Lung (tissue), 12 donors: ENCODE results near the gene CACNA1C. TPM values are rescaled to one million over a fixed set of nuclear protein-coding genes. Genes with fewer than 3 reads are reported as not detected.
A peak's percentile ranks its signal among the peaks of the same experiment; 100 is the strongest.

Experiments
- ATAC-seq: fragments of 200-7000 bp; cut with Tn5 transposase; one replicate; pipeline ENCODE4 v1.9.1; 2020; ENCODE audit warnings: moderate number of reproducible peaks; ENCODE audit not compliant: insufficient read depth, low FRiP score
- DNase-seq, 3 donors: peaks; one replicate each; pipeline ENCODE4 v3.0.0-alpha.2; 2013 to 2017
- H3K27ac ChIP-seq, 2 donors: one replicate each; pipeline ENCODE4 v1.5.1; 2013; ENCODE audit warnings: mild to moderate bottlenecking in 2 of 2, moderate library complexity in 2 of 2, control low read depth in 1 of 2, inconsistent platforms in 1 of 2, low read depth in 1 of 2, low read length in 1 of 2
- H3K27me3 ChIP-seq, 3 donors: one replicate each; pipeline ENCODE4 v1.5.1; 2013; ENCODE audit warnings: low read length in 2 of 3; ENCODE audit not compliant: control insufficient read depth in 3 of 3, insufficient read depth in 3 of 3
- H3K36me3 ChIP-seq, 4 donors: one replicate each; pipeline ENCODE4 v1.5.1; 2013; ENCODE audit warnings: low read length in 4 of 4, mild to moderate bottlenecking in 1 of 4, moderate library complexity in 1 of 4; ENCODE audit not compliant: control insufficient read depth in 4 of 4, insufficient read depth in 4 of 4
- H3K4me1 ChIP-seq, 5 donors: one replicate each; pipeline ENCODE4 v1.5.1; 2013; ENCODE audit warnings: low read length in 5 of 5, mild to moderate bottlenecking in 2 of 5, moderate library complexity in 1 of 5; ENCODE audit not compliant: control insufficient read depth in 5 of 5, insufficient read depth in 5 of 5
- H3K4me3 ChIP-seq: one replicate; pipeline ENCODE4 v1.5.1; 2013; ENCODE audit warnings: mild to moderate bottlenecking, control low read depth, moderate library complexity
- H3K9ac ChIP-seq, 2 donors: one replicate each; pipeline ENCODE4 v1.5.1; 2013; ENCODE audit warnings: low read length in 2 of 2, control low read depth in 1 of 2; ENCODE audit not compliant: insufficient read depth in 1 of 2
- H3K9me3 ChIP-seq, 4 donors: one replicate each; pipeline ENCODE4 v1.5.1; 2013; ENCODE audit warnings: low read length in 3 of 4, mild to moderate bottlenecking in 1 of 4, moderate library complexity in 1 of 4; ENCODE audit not compliant: control insufficient read depth in 4 of 4, insufficient read depth in 3 of 4
- CTCF ChIP-seq: IDR thresholded peaks from 2 replicates; pipeline ENCODE4 v1.5.1; 2012; ENCODE audit warnings: mild to moderate bottlenecking; ENCODE audit errors: control extremely low read depth, extremely low read depth
- WGBS, 2 donors: extraction: QIAGEN DNeasy Blood & Tissue Kit; methylation state at CpG; one replicate each; pipeline ENCODE4 v1.1.7; 2013; 5-methylcytosine and 5-hydroxymethylcytosine counted together
- polyA plus RNA-seq, 2 donors: library from polyadenylated mRNA; stranded (reverse); fragments of 200-250 nt; gene quantifications; one replicate each; pipeline ENCODE4 v1.2.1, GENCODE V29; 2013
- total RNA-seq, 2 donors: library from RNA; depleted of rRNA in 1 of 2; stranded (reverse); fragments of >200 nt in 1 of 2; gene quantifications; one replicate each; pipeline ENCODE4 v1.2.1, GENCODE V29; 2014 to 2021
- donor health status: control.
- donor health status: control.
- donor health status: Bipolar disorder and iron deficiency.
- donor health status: healthy.
- donor health status: DM: yes; HTN: yes; CAD: no.

The CACNA1C gene
- total and polyA plus RNA-seq, 4 donors = 3.2 to 17.5 (median 7.5) TPM

- peak; percentile 78 to 80 (median 80) for DNase-seq
- Histone ChIP-seq H3K9ac (no peak overlapping the region), H3K9me3 (no peaks in the 10 kb centered on the region), H3K4me1 (peaks cover 12 to 67% (median 39%) of the 10 kb centered on the region in 5 donors), H3K4me3 (no peak overlapping the region), H3K27ac (peak overlapping the region in 1 of 2 donors; percentile 62), H3K27me3 (no peaks in the 10 kb centered on the region), H3K36me3 (no peaks in the 10 kb centered on the region)
- TF ChIP-seq CTCF = no peak
- ATAC-seq = peak; percentile 48
- WGBS, 2 donors = 36 to 41% methylated on average over 8 of the region's 8 CpGs
These were observed 232.1 kb downstream of the CACNA1C start for GRCh38 chr12:2284857-2285256.

- ATAC-seq = no peak
- Histone ChIP-seq H3K27ac (peak overlapping the region; percentile 15 to 62), H3K4me1 (peaks cover 12 to 67% (median 39%) of the 10 kb centered on the region in 5 donors), H3K9ac (no peak overlapping the region), H3K36me3 (no peaks in the 10 kb centered on the region), H3K9me3 (no peaks in the 10 kb centered on the region), H3K27me3 (no peaks in the 10 kb centered on the region), H3K4me3 (no peak overlapping the region)
- no peak for TF ChIP-seq CTCF
- DNase-seq = no peak
- WGBS, 2 donors = 91 to 92% methylated on average over 14 of the region's 14 CpGs
These were observed 232.7 kb downstream of the CACNA1C start for GRCh38 chr12:2285462-2285861.

- no peak overlapping the region for H3K9ac ChIP-seq
- WGBS, 2 donors = 61 to 78% methylated on average over 5 of the region's 5 CpGs
- no peaks in the 10 kb centered on the region for H3K36me3 ChIP-seq
- DNase-seq (peak in 2 of 3 donors; percentile 25 to 42), ATAC-seq (no peak)
- no peak overlapping the region for H3K4me3 ChIP-seq
- H3K27me3 ChIP-seq = no peaks in the 10 kb centered on the region
- H3K9me3 ChIP-seq = no peaks in the 10 kb centered on the region
- no peak for TF ChIP-seq CTCF
- peak overlapping the region; percentile 55 to 62 for H3K27ac ChIP-seq
- peaks cover 12 to 67% (median 39%) of the 10 kb centered on the region in 5 donors for H3K4me1 ChIP-seq
These were observed 233.3 kb downstream of the CACNA1C start for GRCh38 chr12:2286047-2286446.
